Gastroesophageal sphincter (tissue), 3 donors: Measurements from ENCODE around the gene CP.

Experiments
- EP300 ChIP-seq: sonication (generic); formaldehyde crosslinking; IDR thresholded peaks from one replicate; pipeline ENCODE4 v1.6.1; 2017; ENCODE audit warnings: antibody characterized with exemption, mild to moderate bottlenecking
- POLR2A ChIP-seq, 2 donors: fragments of 450-650 bp; IDR thresholded peaks; one replicate each; pipeline ENCODE4 v1.6.1; 2017; ENCODE audit warnings: antibody characterized with exemption in 2 of 2, mild to moderate bottlenecking in 2 of 2, moderate library complexity in 1 of 2
- TF ChIP-seq, protein P1 (sequence below), 4 experiments: fragments of 200-600 bp in 2 of 4; fragments of 450-650 bp in 2 of 4; sonication (generic) in 1 of 4; IDR thresholded peaks; one replicate each; pipeline ENCODE4 v1.5.1; 2017 to 2019; ENCODE audit warnings: antibody characterized with exemption in 4 of 4, mild to moderate bottlenecking in 2 of 4, moderate library complexity in 2 of 4

DNA sequence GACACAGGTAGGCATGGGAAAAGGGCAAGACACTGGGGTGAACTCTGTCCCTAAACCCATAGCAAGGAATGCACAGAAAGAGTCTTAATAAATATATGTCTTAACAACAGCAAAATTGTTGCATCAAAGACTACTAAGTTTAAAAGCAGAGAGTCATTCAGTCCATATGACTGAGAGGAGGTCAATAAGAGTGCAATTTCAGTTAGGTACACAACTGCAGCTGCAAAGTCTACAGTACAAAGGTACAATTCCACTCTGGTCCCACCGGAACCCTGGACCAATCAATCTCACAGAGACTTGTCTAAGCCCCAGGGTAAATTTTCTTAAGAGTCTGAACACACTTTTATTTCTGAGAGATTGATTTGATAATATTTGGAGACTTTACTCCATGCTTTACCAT, 6.9 kb downstream of the CP start:
- TF ChIP-seq EP300 (no peak), POLR2A (IDR thresholded peaks at IDR 0.05) (no peak)
- TF ChIP-seq, protein P1, sequence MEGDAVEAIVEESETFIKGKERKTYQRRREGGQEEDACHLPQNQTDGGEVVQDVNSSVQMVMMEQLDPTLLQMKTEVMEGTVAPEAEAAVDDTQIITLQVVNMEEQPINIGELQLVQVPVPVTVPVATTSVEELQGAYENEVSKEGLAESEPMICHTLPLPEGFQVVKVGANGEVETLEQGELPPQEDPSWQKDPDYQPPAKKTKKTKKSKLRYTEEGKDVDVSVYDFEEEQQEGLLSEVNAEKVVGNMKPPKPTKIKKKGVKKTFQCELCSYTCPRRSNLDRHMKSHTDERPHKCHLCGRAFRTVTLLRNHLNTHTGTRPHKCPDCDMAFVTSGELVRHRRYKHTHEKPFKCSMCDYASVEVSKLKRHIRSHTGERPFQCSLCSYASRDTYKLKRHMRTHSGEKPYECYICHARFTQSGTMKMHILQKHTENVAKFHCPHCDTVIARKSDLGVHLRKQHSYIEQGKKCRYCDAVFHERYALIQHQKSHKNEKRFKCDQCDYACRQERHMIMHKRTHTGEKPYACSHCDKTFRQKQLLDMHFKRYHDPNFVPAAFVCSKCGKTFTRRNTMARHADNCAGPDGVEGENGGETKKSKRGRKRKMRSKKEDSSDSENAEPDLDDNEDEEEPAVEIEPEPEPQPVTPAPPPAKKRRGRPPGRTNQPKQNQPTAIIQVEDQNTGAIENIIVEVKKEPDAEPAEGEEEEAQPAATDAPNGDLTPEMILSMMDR (IDR thresholded peaks at IDR 0.05), result no peak
